ENCODE results near the gene CTBP2. TPM values are rescaled to one million over a fixed set of nuclear protein-coding genes. Genes with fewer than 3 reads are reported as not detected.
A peak's percentile ranks its signal among the peaks of the same experiment; 100 is the strongest.

The CTBP2 gene
- total and polyA plus RNA-seq, 8 donors: 71.2 to 90.0 (median 84.1) TPM

- Histone ChIP-seq H3K27ac (no peak overlapping the region), H3K4me1 (no peaks in the 10 kb centered on the region), H3K9me3 (no peaks in the 10 kb centered on the region), H3K36me3 (peaks cover 0 to 76% of the 10 kb centered on the region in 2 donors), H3K27me3 (no peaks in the 10 kb centered on the region), H3K4me3 (no peak overlapping the region)
- no peak for TF ChIP-seq CTCF (IDR thresholded peaks at IDR 0.05)
- DNase-seq: no peak
- no peak for ATAC-seq
- intact Hi-C loops (cut with DNase I): no loop called here
These were observed 176.0 kb downstream of the CTBP2 start for GRCh38 chr10:124984376-124984775.

GRCh38 chr10:124983321-124983720 is 177.0 kb downstream of the CTBP2 start:
- H3K4me3 ChIP-seq: no peak overlapping the region
- no peak overlapping the region for H3K27ac ChIP-seq
- intact Hi-C loops (cut with DNase I): no loop called here
- DNase-seq (no peak), ATAC-seq (no peak)
- no peaks in the 10 kb centered on the region for H3K4me1 ChIP-seq
- no peak for TF ChIP-seq CTCF (IDR thresholded peaks at IDR 0.05)
- peaks cover 0 to 71% of the 10 kb centered on the region in 2 donors for H3K36me3 ChIP-seq
- H3K27me3 ChIP-seq: no peaks in the 10 kb centered on the region
- H3K9me3 ChIP-seq: no peaks in the 10 kb centered on the region

GRCh38 chr10:124978376-124978725 is 182.0 kb downstream of the CTBP2 start:
- peaks cover 0 to 40% of the 10 kb centered on the region in 2 donors for H3K36me3 ChIP-seq

GRCh38 chr10:124977648-124978375 is 182.6 kb downstream of the CTBP2 start:
- ATAC-seq (peak; percentile 44), DNase-seq (no peak)
- no peak overlapping the region for H3K27ac ChIP-seq
- no peak for TF ChIP-seq CTCF (IDR thresholded peaks at IDR 0.05)
- H3K36me3 ChIP-seq: peaks cover 0 to 34% of the 10 kb centered on the region in 2 donors
- H3K4me1 ChIP-seq: no peaks in the 10 kb centered on the region
- no peaks in the 10 kb centered on the region for H3K27me3 ChIP-seq
- no peaks in the 10 kb centered on the region for H3K9me3 ChIP-seq
- intact Hi-C loops (cut with DNase I): no loop called here
- no peak overlapping the region for H3K4me3 ChIP-seq

More at GRCh38 chr10:124978376-124978725, 182.0 kb downstream of the CTBP2 start:
- DNase-seq (no peak), ATAC-seq (no peak)
- Histone ChIP-seq H3K27ac (no peak overlapping the region), H3K4me3 (no peak overlapping the region), H3K27me3 (no peaks in the 10 kb centered on the region), H3K4me1 (no peaks in the 10 kb centered on the region), H3K9me3 (no peaks in the 10 kb centered on the region)
- intact Hi-C loops (cut with DNase I): no loop called here
- TF ChIP-seq CTCF (IDR thresholded peaks at IDR 0.05): no peak

- intact Hi-C loops (cut with DNase I): no loop called here
- no peak overlapping the region for H3K4me3 ChIP-seq
- TF ChIP-seq CTCF (IDR thresholded peaks at IDR 0.05): no peak
- H3K27me3 ChIP-seq: no peaks in the 10 kb centered on the region
- H3K4me1 ChIP-seq: no peaks in the 10 kb centered on the region
- H3K36me3 ChIP-seq: peaks cover 0 to 30% of the 10 kb centered on the region in 2 donors
- no peak for ATAC-seq
- no peak for DNase-seq
- H3K27ac ChIP-seq: no peak overlapping the region
- H3K9me3 ChIP-seq: no peaks in the 10 kb centered on the region
These were observed 183.2 kb downstream of the CTBP2 start for GRCh38 chr10:124977161-124977560.

All from left lung (tissue), 10 donors.